ENCODE results near the gene WWTR1. TPM values are rescaled to one million over a fixed set of nuclear protein-coding genes. Genes with fewer than 3 reads are reported as not detected.

Gene WWTR1
- total and polyA plus RNA-seq, 2 of the 8 experiments (the other 6 are each of a cell fraction or from before 2014, with no cell fraction given) = 15.7 to 18.6 TPM

GRCh38 chr3:149577801-149578200, 80.0 kb downstream of the WWTR1 start:
- peaks cover 0 to 7% of the 10 kb centered on the region in 2 experiments for H4K20me1 ChIP-seq (replicated peaks in 1 of 2; ENCODE audit: control insufficient read depth in 1 of 2, insufficient read depth in 2 of 2, low read length in 2 of 2)
- no peaks in the 10 kb centered on the region for H3K9me3 ChIP-seq (ENCODE audit: insufficient read depth in 2 of 2, low read depth in 1 of 2, low read length in 1 of 2)
- DNase-seq (ENCODE audit: low read depth in 1 of 2, low spot score in 2 of 2) = no peak
- no peaks in the 10 kb centered on the region for H3K27me3 ChIP-seq (replicated peaks in 1 of 4; ENCODE audit: control insufficient read depth in 3 of 4, extremely low read depth in 1 of 4, insufficient read depth in 3 of 4, low read length in 3 of 4)
- H3K14ac ChIP-seq (ENCODE audit: insufficient read length) = no peak overlapping the region
- no peak overlapping the region for H3K4me3 ChIP-seq (ENCODE audit: extremely low read depth in 1 of 4, insufficient read depth in 2 of 4, low read depth in 3 of 4, low read length in 4 of 4)
- H3K36me3 ChIP-seq (ENCODE audit: control insufficient read depth in 2 of 4, insufficient read depth in 4 of 4, low read length in 3 of 4) = no peaks in the 10 kb centered on the region
- TF ChIP-seq PHF8 (conservative IDR thresholded peaks at IDR 0.05; ENCODE audit: low read depth, low read length) (no peak), GABPA (IDR thresholded peaks at IDR 0.05; ENCODE audit: borderline replicate concordance, insufficient read depth, low read length) (no peak), SP1 (IDR thresholded peaks at IDR 0.05; ENCODE audit: low read depth, low read length) (no peak), CBX8 (IDR thresholded peaks at IDR 0.05; ENCODE audit: borderline replicate concordance, low read depth, low read length) (no peak), TBP (IDR thresholded peaks at IDR 0.05; ENCODE audit: low read depth, low read length) (no peak)
- TF ChIP-seq, protein P1, sequence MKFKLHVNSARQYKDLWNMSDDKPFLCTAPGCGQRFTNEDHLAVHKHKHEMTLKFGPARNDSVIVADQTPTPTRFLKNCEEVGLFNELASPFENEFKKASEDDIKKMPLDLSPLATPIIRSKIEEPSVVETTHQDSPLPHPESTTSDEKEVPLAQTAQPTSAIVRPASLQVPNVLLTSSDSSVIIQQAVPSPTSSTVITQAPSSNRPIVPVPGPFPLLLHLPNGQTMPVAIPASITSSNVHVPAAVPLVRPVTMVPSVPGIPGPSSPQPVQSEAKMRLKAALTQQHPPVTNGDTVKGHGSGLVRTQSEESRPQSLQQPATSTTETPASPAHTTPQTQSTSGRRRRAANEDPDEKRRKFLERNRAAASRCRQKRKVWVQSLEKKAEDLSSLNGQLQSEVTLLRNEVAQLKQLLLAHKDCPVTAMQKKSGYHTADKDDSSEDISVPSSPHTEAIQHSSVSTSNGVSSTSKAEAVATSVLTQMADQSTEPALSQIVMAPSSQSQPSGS (IDR thresholded peaks at IDR 0.05; ENCODE audit: low read length) = no peak
- H2BK20ac ChIP-seq (ENCODE audit: low read length) = no peak overlapping the region
- no peak overlapping the region for H2BK120ac ChIP-seq (replicated peaks; ENCODE audit: low read depth, low read length)
- 77% methylated on average over 2 of the region's 2 CpGs; no CpG with 5 or more reads in 1 of the 2 experiments for WGBS, 2 experiments (ENCODE audit: extremely low coverage in 1 of 2, insufficient coverage in 1 of 2, insufficient read length in 1 of 2, insufficient replicate concordance in 2 of 2, low coverage in 1 of 2, low lambda C conversion rate in 2 of 2, missing lambda C conversion rate in 1 of 2)
- no peak overlapping the region for H3K4me2 ChIP-seq (ENCODE audit: insufficient read depth in 1 of 2, low read depth in 2 of 2, low read length in 2 of 2)
- H3K4me1 ChIP-seq (replicated peaks in 1 of 4; ENCODE audit: control insufficient read depth in 3 of 4, insufficient read depth in 4 of 4, low read length in 3 of 4) = peaks cover 2 to 21% (median 17%) of the 10 kb centered on the region in 4 experiments; a peak in 5 of 7 replicates
- peaks cover 9% of the 10 kb centered on the region; the same call in 1 of the 2 replicates for H3K79me1 ChIP-seq (ENCODE audit: low read depth, low read length)
- no peak overlapping the region for H3K27ac ChIP-seq (ENCODE audit: low read depth, low read length)
- no peak overlapping the region for H2BK5ac ChIP-seq (ENCODE audit: low read depth, low read length)
- CTCF ChIA-PET (ENCODE audit: partially characterized antibody) = interaction anchor here (0.6 to 4.7 kb wide), 2 partner anchors 9 to 1145 kb away, joined by 3 to 37 read pairs; no protein-coding TSS in a partner anchor
- no peak overlapping the region for H4K8ac ChIP-seq (ENCODE audit: extremely low read depth, insufficient read depth, low read length)
- no peak overlapping the region for H3K23ac ChIP-seq (ENCODE audit: insufficient read length)
- FAIRE-seq = no peak
- H2BK12ac ChIP-seq (ENCODE audit: low read depth, low read length) = peak overlapping the region; percentile 76
- H4K5ac ChIP-seq (ENCODE audit: insufficient read length, low read depth, low read length) = no peak overlapping the region
- H2AFZ ChIP-seq (ENCODE audit: low read length) = no peak overlapping the region
- peak overlapping the region; percentile 25; the same call in 1 of the 2 replicates for H2AK5ac ChIP-seq (ENCODE audit: low read depth, low read length)
- H3K56ac ChIP-seq (replicated peaks; ENCODE audit: insufficient read length, low read depth, low read length) = no peak overlapping the region
- H2BK15ac ChIP-seq (ENCODE audit: low read length) = no peak overlapping the region
- H3K18ac ChIP-seq (ENCODE audit: extremely low read depth, low read length) = no peak overlapping the region
- H4K91ac ChIP-seq (replicated peaks; ENCODE audit: insufficient read length, low read length) = peak overlapping the region; percentile 17
- H3K4ac ChIP-seq (replicated peaks; ENCODE audit: insufficient read length, low read depth, low read length) = no peak overlapping the region
- POLR2A ChIA-PET (ENCODE audit: partially characterized antibody) = no interaction called here
- H3K9ac ChIP-seq (replicated peaks in 1 of 4; ENCODE audit: extremely low read depth in 1 of 4, low read depth in 3 of 4, low read length in 3 of 4) = no peak overlapping the region
- peaks cover 2 to 8% of the 10 kb centered on the region in 2 experiments; a peak in 2 of 4 replicates for H3K79me2 ChIP-seq (ENCODE audit: control insufficient read depth in 1 of 2, insufficient read depth in 2 of 2, low read length in 2 of 2)
- no peaks in the 10 kb centered on the region for H3K23me2 ChIP-seq (ENCODE audit: low read depth, low read length)
